ENCODE results near the gene IRF8. TPM values are rescaled to one million over a fixed set of nuclear protein-coding genes. Genes with fewer than 3 reads are reported as not detected.

The IRF8 gene
- total RNA-seq, 1 donor from 2014 or later: 0.59 TPM

DNA sequence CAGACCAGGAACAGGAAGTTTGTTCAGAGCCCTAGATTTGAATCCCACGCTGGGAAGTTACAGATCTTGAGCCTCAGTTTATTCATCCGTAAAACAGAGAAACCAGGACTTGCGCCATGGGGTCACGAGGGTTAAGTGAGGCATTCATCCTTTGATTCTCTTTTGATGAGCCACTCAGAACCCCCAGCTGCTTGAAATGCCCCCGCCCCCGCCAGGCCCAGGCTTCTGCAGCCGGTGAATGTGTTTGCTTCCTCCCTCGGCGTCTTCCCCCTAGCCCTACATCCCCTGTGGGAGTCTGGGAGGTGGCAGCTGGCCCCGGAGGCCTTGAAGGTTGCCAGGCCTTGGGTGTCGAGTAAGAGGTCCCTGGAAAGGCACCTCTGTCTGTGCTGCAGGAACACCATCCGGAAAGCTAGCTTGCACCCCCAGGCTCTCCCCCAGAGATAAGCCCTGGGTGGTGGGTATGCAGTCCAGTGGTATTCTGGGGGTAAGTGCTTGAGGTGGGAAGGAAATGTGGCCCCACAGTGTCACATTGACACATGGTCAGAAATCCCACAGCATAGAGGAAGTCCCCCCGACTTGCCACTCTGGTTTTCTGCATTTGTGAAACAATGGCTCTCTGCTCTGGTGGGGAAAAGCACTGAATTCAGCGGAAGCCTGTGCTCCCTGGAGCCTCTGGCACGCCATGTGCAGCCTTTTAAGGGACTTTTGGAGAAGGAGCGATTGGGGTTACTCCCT, 14.9 kb downstream of the IRF8 start:
- Histone ChIP-seq H2AFZ (ENCODE audit: low read depth, low read length) (no peak overlapping the region), H3K36me3 (ENCODE audit: insufficient read depth, low read length) (no peaks in the 10 kb centered on the region), H3K9ac (ENCODE audit: low read length) (no peak overlapping the region), H3K27ac (ENCODE audit: low read depth, low read length) (no peak overlapping the region), H3K27me3 (ENCODE audit: insufficient read depth, low read length) (peaks cover 26% of the 10 kb centered on the region), H3K79me2 (ENCODE audit: insufficient read depth, low read length) (no peaks in the 10 kb centered on the region), H3K4me2 (ENCODE audit: low read length) (no peak overlapping the region), H3K4me1 (ENCODE audit: insufficient read depth, low read length) (no peaks in the 10 kb centered on the region), H4K20me1 (ENCODE audit: insufficient read depth, low read length) (no peaks in the 10 kb centered on the region), H3K9me3 (ENCODE audit: insufficient read depth, low read depth, low read length) (no peaks in the 10 kb centered on the region), H3K4me3 (ENCODE audit: insufficient read depth, low read depth, low read length) (no peak overlapping the region)
- no peak for FAIRE-seq
- Mint-ChIP-seq H3K9me3 (ENCODE audit: unreplicated experiment) (no peaks in the 10 kb centered on the region), H3K27ac (ENCODE audit: unreplicated experiment) (no peak overlapping the region), H3K27me3 (ENCODE audit: low read depth, unreplicated experiment) (peaks cover 57% of the 10 kb centered on the region), H3K4me3 (ENCODE audit: unreplicated experiment) (no peak overlapping the region), H3K4me1 (ENCODE audit: low read depth, unreplicated experiment) (peaks cover 6% of the 10 kb centered on the region), H3K36me3 (ENCODE audit: low read depth, unreplicated experiment) (no peaks in the 10 kb centered on the region)
- peak; percentile 13 for DNase-seq (ENCODE audit: low read depth)
- no peak for TF ChIP-seq EZH2 (IDR thresholded peaks at IDR 0.05; ENCODE audit: insufficient read depth, low read length)
- TF ChIP-seq, protein P1, sequence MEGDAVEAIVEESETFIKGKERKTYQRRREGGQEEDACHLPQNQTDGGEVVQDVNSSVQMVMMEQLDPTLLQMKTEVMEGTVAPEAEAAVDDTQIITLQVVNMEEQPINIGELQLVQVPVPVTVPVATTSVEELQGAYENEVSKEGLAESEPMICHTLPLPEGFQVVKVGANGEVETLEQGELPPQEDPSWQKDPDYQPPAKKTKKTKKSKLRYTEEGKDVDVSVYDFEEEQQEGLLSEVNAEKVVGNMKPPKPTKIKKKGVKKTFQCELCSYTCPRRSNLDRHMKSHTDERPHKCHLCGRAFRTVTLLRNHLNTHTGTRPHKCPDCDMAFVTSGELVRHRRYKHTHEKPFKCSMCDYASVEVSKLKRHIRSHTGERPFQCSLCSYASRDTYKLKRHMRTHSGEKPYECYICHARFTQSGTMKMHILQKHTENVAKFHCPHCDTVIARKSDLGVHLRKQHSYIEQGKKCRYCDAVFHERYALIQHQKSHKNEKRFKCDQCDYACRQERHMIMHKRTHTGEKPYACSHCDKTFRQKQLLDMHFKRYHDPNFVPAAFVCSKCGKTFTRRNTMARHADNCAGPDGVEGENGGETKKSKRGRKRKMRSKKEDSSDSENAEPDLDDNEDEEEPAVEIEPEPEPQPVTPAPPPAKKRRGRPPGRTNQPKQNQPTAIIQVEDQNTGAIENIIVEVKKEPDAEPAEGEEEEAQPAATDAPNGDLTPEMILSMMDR (IDR thresholded peaks at IDR 0.05; ENCODE audit: insufficient read depth, low read depth, low read length): no peak

DNA sequence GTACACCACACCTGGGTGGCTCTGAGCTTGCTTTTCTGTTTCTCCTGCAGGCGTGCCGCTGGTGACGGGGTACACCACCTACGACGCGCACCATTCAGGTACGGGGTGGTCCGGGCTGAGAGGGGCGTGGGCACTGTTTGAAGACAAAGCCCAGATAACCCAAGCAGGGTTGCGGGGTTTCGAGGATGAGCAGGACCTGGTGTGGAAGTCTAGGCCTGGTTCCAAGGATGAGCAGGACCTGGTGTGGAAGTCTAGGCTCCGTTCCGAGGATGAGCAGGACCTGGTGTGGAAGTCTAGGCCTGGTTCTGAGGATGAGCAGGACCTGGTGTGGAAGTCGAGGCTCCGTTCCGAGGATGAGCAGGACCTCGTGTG, 15.4 kb downstream of the IRF8 start:
- Histone ChIP-seq H3K36me3 (ENCODE audit: insufficient read depth, low read length) (no peaks in the 10 kb centered on the region), H3K4me3 (ENCODE audit: insufficient read depth, low read depth, low read length) (no peak overlapping the region), H4K20me1 (ENCODE audit: insufficient read depth, low read length) (no peaks in the 10 kb centered on the region), H2AFZ (ENCODE audit: low read depth, low read length) (no peak overlapping the region), H3K27ac (ENCODE audit: low read depth, low read length) (no peak overlapping the region), H3K4me2 (ENCODE audit: low read length) (no peak overlapping the region), H3K27me3 (ENCODE audit: insufficient read depth, low read length) (peaks cover 24% of the 10 kb centered on the region), H3K79me2 (ENCODE audit: insufficient read depth, low read length) (no peaks in the 10 kb centered on the region), H3K9me3 (ENCODE audit: insufficient read depth, low read depth, low read length) (no peaks in the 10 kb centered on the region), H3K9ac (ENCODE audit: low read length) (no peak overlapping the region), H3K4me1 (ENCODE audit: insufficient read depth, low read length) (no peaks in the 10 kb centered on the region)
- peaks cover 56% of the 10 kb centered on the region for H3K27me3 Mint-ChIP-seq (ENCODE audit: low read depth, unreplicated experiment)
- H3K4me3 Mint-ChIP-seq (ENCODE audit: unreplicated experiment): no peak overlapping the region
- FAIRE-seq: no peak
- no peaks in the 10 kb centered on the region for H3K9me3 Mint-ChIP-seq (ENCODE audit: unreplicated experiment)
- no peak for DNase-seq (ENCODE audit: low read depth)
- H3K4me1 Mint-ChIP-seq (ENCODE audit: low read depth, unreplicated experiment): peaks cover 6% of the 10 kb centered on the region
- no peaks in the 10 kb centered on the region for H3K36me3 Mint-ChIP-seq (ENCODE audit: low read depth, unreplicated experiment)
- no peak overlapping the region for H3K27ac Mint-ChIP-seq (ENCODE audit: unreplicated experiment)
- TF ChIP-seq, protein P1 (IDR thresholded peaks at IDR 0.05; ENCODE audit: insufficient read depth, low read depth, low read length): no peak
- TF ChIP-seq EZH2 (IDR thresholded peaks at IDR 0.05; ENCODE audit: insufficient read depth, low read length): no peak

DNA sequence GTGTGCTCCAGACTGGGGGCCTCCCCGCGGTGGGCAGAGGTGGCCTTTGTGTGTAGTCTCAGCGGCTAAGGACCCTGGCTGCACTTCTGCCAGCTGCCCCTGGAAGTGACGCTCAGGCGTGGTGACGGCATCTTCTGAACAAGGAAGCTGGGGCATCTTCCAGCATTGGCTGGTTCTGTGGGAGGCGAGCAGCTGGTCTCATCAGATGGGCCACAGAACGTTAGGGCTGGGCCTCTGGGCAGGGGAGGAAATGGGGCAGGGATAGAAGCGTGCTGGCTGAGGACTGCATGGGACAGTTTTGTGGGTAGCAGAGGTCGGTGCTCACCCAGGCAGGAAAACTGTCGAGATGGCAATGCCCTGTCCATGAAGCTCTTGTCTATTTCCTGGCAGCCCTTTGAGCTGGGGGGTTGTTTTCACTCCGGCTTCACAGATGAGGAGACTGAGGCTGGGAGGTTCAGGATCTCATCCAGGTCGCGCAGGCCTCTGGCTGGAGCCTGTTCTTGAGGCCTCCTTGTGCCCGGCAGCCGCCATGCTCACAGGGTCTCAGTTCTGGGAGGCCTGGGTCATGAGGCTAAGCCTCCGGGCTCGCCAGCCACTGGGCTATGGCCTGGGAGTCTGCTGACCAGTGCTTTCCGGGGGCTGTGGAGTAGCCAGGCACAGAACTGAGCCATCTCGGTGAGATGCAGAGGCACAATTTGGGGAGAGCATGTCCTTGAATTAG, 16.3 kb downstream of the IRF8 start:
- Histone ChIP-seq H3K9me3 (ENCODE audit: insufficient read depth, low read depth, low read length) (no peaks in the 10 kb centered on the region), H3K9ac (ENCODE audit: low read length) (no peak overlapping the region), H3K4me2 (ENCODE audit: low read length) (no peak overlapping the region), H3K4me3 (ENCODE audit: insufficient read depth, low read depth, low read length) (no peak overlapping the region), H3K27ac (ENCODE audit: low read depth, low read length) (no peak overlapping the region), H3K79me2 (ENCODE audit: insufficient read depth, low read length) (no peaks in the 10 kb centered on the region), H3K27me3 (ENCODE audit: insufficient read depth, low read length) (peaks cover 18% of the 10 kb centered on the region), H3K4me1 (ENCODE audit: insufficient read depth, low read length) (no peaks in the 10 kb centered on the region), H2AFZ (ENCODE audit: low read depth, low read length) (no peak overlapping the region), H4K20me1 (ENCODE audit: insufficient read depth, low read length) (no peaks in the 10 kb centered on the region), H3K36me3 (ENCODE audit: insufficient read depth, low read length) (no peaks in the 10 kb centered on the region)
- TF ChIP-seq, protein P1 (IDR thresholded peaks at IDR 0.05; ENCODE audit: insufficient read depth, low read depth, low read length): no peak
- no peak for TF ChIP-seq EZH2 (IDR thresholded peaks at IDR 0.05; ENCODE audit: insufficient read depth, low read length)
- DNase-seq (ENCODE audit: low read depth) (no peak), FAIRE-seq (no peak)
- Mint-ChIP-seq H3K27me3 (ENCODE audit: low read depth, unreplicated experiment) (peaks cover 48% of the 10 kb centered on the region), H3K4me3 (ENCODE audit: unreplicated experiment) (no peak overlapping the region), H3K4me1 (ENCODE audit: low read depth, unreplicated experiment) (peaks cover 6% of the 10 kb centered on the region), H3K27ac (ENCODE audit: unreplicated experiment) (no peak overlapping the region), H3K36me3 (ENCODE audit: low read depth, unreplicated experiment) (peaks cover 2% of the 10 kb centered on the region), H3K9me3 (ENCODE audit: unreplicated experiment) (no peaks in the 10 kb centered on the region)

Data from astrocyte (in vitro differentiated cells and primary cell).